IMR-90 (cell line): ENCODE measurements around the gene THRA. TPM values are rescaled to one million over a fixed set of nuclear protein-coding genes. Genes with fewer than 3 reads are reported as not detected.

Source experiments
- ATAC-seq: fragments of 200-7000 bp; cut with Tn5 transposase; 2 replicates; pipeline ENCODE4 v1.9.1; 2020; ENCODE audit warnings: low read depth, mild to moderate bottlenecking, moderate library complexity
- BruUV-seq: library from RNA; stranded (reverse); fragments of 400-500 nt; replicated peaks from 2 replicates; lab custom pipeline; 2021; lab: Mats Ljungman, UMichigan
- CTCF ChIA-PET: fragments of 300-600 bp; formaldehyde crosslinking; extraction: SDS; loops from one replicate; lab custom pipeline; 2021; ENCODE audit warnings: antibody characterized with exemption; lab: Yijun Ruan, JAX
- POLR2A ChIA-PET: fragments of 300-600 bp; sonication (Branson Sonifier 250); formaldehyde crosslinking; loops from one replicate; lab custom pipeline; 2022; ENCODE audit warnings: antibody characterized with exemption; ENCODE audit not compliant: unreplicated experiment; lab: Charles Lee
- DNase-seq: peaks from one replicate; pipeline ENCODE4 v3.0.0; 2013
- H2AFZ ChIP-seq: replicated peaks from 2 replicates; pipeline ENCODE3; 2013; ENCODE audit warnings: low read length, mild to moderate bottlenecking; ENCODE audit not compliant: poor library complexity
- H2AK5ac ChIP-seq: 2 replicates; pipeline ENCODE4 v1.6.1; 2013; ENCODE audit warnings: low read depth, low read length, inconsistent platforms
- H2AK9ac ChIP-seq: replicated peaks from 2 replicates; pipeline ENCODE3; 2013; ENCODE audit warnings: mild to moderate bottlenecking, low read depth, low read length, moderate library complexity; ENCODE audit not compliant: poor library complexity
- H2BK120ac ChIP-seq: 2 replicates; pipeline ENCODE4 v1.6.1; 2013; ENCODE audit warnings: low read depth, low read length, inconsistent platforms
- H2BK15ac ChIP-seq: 3 replicates; pipeline ENCODE4 v1.6.1; 2013; ENCODE audit warnings: low read depth, low read length, inconsistent platforms
- H2BK20ac ChIP-seq: 2 replicates; pipeline ENCODE4 v1.6.1; 2013; ENCODE audit warnings: low read depth, mild to moderate bottlenecking, inconsistent platforms, low read length, moderate library complexity
- H2BK5ac ChIP-seq: 2 replicates; pipeline ENCODE4 v1.6.1; 2013; ENCODE audit warnings: mild to moderate bottlenecking, low read depth, low read length, inconsistent platforms; ENCODE audit not compliant: poor library complexity, severe bottlenecking
- H3K14ac ChIP-seq: replicated peaks from 2 replicates; pipeline ENCODE4 v1.6.1; 2013; ENCODE audit warnings: low read depth, low read length, inconsistent platforms
- H3K18ac ChIP-seq: 2 replicates; pipeline ENCODE4 v1.6.1; 2013; ENCODE audit warnings: low read depth, low read length, control low read depth
- H3K23ac ChIP-seq: 2 replicates; pipeline ENCODE4 v1.6.1; 2013; ENCODE audit warnings: low read depth, low read length, inconsistent platforms
- H3K27ac ChIP-seq: 2 replicates; pipeline ENCODE4 v1.5.1; 2013; ENCODE audit warnings: mild to moderate bottlenecking, control low read depth, low read length; ENCODE audit not compliant: insufficient read depth
- H3K27me3 ChIP-seq: 2 replicates; pipeline ENCODE4 v1.6.1; 2013; ENCODE audit warnings: low read length; ENCODE audit not compliant: control insufficient read depth, insufficient read depth
- H3K36me3 ChIP-seq: 2 replicates; pipeline ENCODE4 v1.6.1; 2013; ENCODE audit warnings: low read length, mixed read lengths; ENCODE audit not compliant: control insufficient read depth, insufficient read depth
- H3K4ac ChIP-seq: 2 replicates; pipeline ENCODE4 v1.6.1; 2013; ENCODE audit warnings: low read depth, low read length, inconsistent platforms
- H3K4me1 ChIP-seq: 2 replicates; pipeline ENCODE4 v1.6.1; 2013; ENCODE audit warnings: low read length, mixed read lengths; ENCODE audit not compliant: control insufficient read depth, insufficient read depth
- H3K4me2 ChIP-seq: 2 replicates; pipeline ENCODE4 v1.6.1; 2013; ENCODE audit warnings: low read depth, mild to moderate bottlenecking, control low read depth, low read length, moderate library complexity
- H3K4me3 ChIP-seq: 2 replicates; pipeline ENCODE4 v1.5.1; 2013; ENCODE audit warnings: low read depth, mild to moderate bottlenecking, control low read depth, low read length, moderate library complexity; ENCODE audit not compliant: insufficient read depth
- H3K56ac ChIP-seq: 2 replicates; pipeline ENCODE4 v1.6.1; 2013; ENCODE audit warnings: low read length, inconsistent platforms; ENCODE audit not compliant: insufficient read depth; ENCODE audit errors: extremely low read depth
- H3K79me1 ChIP-seq, 2 experiments: 2 replicates each; pipeline ENCODE4 v1.6.1; 2013; ENCODE audit warnings: low read length in 2 of 2, inconsistent platforms in 1 of 2, low read depth in 1 of 2
- H3K9ac ChIP-seq: 2 replicates; pipeline ENCODE4 v1.6.1; 2013; ENCODE audit warnings: low read depth, low read length, control low read depth
- H3K9me1 ChIP-seq: 2 replicates; pipeline ENCODE4 v1.6.1; 2013; ENCODE audit warnings: low read length, inconsistent platforms; ENCODE audit not compliant: insufficient read depth
- H3K9me3 ChIP-seq: 2 replicates; pipeline ENCODE4 v1.6.1; 2013; ENCODE audit warnings: low read length; ENCODE audit not compliant: control insufficient read depth, insufficient read depth
- H4K20me1 ChIP-seq: 2 replicates; pipeline ENCODE4 v1.6.1; 2013; ENCODE audit warnings: low read length, inconsistent platforms; ENCODE audit not compliant: insufficient read depth
- H4K5ac ChIP-seq: 2 replicates; pipeline ENCODE4 v1.6.1; 2013; ENCODE audit warnings: mild to moderate bottlenecking, low read depth, low read length, control low read depth
- H4K8ac ChIP-seq, 2 experiments: 2 replicates each; pipeline ENCODE4 v1.6.1; 2013; ENCODE audit warnings: low read depth in 2 of 2, low read length in 2 of 2, control low read depth in 1 of 2, inconsistent platforms in 1 of 2
- H4K91ac ChIP-seq: 2 replicates; pipeline ENCODE4 v1.6.1; 2013; ENCODE audit warnings: low read depth, low read length, inconsistent platforms; ENCODE audit not compliant: insufficient read depth
- CEBPB ChIP-seq: IDR thresholded peaks from 2 replicates; pipeline ENCODE4 v1.6.1; 2012; ENCODE audit warnings: low read depth, low read length, improper control_type of control experiment
- MAZ ChIP-seq: IDR thresholded peaks from 2 replicates; pipeline ENCODE4 v1.6.1; 2012; ENCODE audit warnings: low read depth, mild to moderate bottlenecking, low read length, improper control_type of control experiment, moderate library complexity, borderline replicate concordance
- MXI1 ChIP-seq: IDR thresholded peaks from 2 replicates; pipeline ENCODE4 v1.6.1; 2012; ENCODE audit warnings: low read depth, mild to moderate bottlenecking, low read length, moderate library complexity, borderline replicate concordance
- NFE2L2 ChIP-seq: fragments of 150-350 bp; IDR thresholded peaks from 2 replicates; pipeline ENCODE4 v1.6.1; 2016; ENCODE audit warnings: low read depth, mild to moderate bottlenecking, low read length
- POLR2A ChIP-seq: IDR thresholded peaks from 2 replicates; pipeline ENCODE4 v1.6.1; 2012; ENCODE audit warnings: mild to moderate bottlenecking, low read depth, low read length
- WGBS, 2 experiments: methylation state at CpG; one replicate each; pipeline versions ENCODE4 v1.1.5 to v1.1.7; 2013; ENCODE audit warnings: missing lambda C conversion rate in 2 of 2; ENCODE audit not compliant: insufficient read length in 1 of 2; ENCODE audit errors: extremely low coverage in 2 of 2; 5-methylcytosine and 5-hydroxymethylcytosine counted together
- dilution Hi-C: fragments of 300-500 bp; cut with HindIII; formaldehyde crosslinking; loops from one replicate; pipeline ENCODE4 v1.14.3; 2018; ENCODE audit warnings: low sequenced_read_pairs; ENCODE audit not compliant: unreplicated experiment
- in situ Hi-C: fragments of 300-500 bp; cut with MboI; formaldehyde crosslinking; loops from 3 replicates; pipeline ENCODE4 v1.14.3; 2019; ENCODE audit warnings: low sequenced_read_pairs, inconsistent platforms, mixed read lengths
- intact Hi-C: fragments of 100-400 bp; cut with micrococcal nuclease; formaldehyde crosslinking; loops from 2 replicates; pipeline ENCODE4 v1.10.0; 2022
- polyA plus RNA-seq, 3 experiments: library from polyadenylated mRNA; depleted of rRNA; stranded (reverse); fragments of >200 nt; gene quantifications; 2 replicates each; pipeline ENCODE4 v1.2.3, GENCODE V29; 2012; ENCODE audit warnings: low replicate concordance in 1 of 3
- total RNA-seq: library from RNA; depleted of rRNA; stranded (reverse); fragments of >200 nt; gene quantifications from 2 replicates; pipeline ENCODE4 v1.2.3, GENCODE V29; 2012
- TF ChIP-seq, protein P1 (sequence below): conservative IDR thresholded peaks from 2 replicates; pipeline ENCODE4 v1.5.1; 2012; ENCODE audit warnings: mild to moderate bottlenecking, low read depth, low read length, improper control_type of control experiment

THRA gene
- total and polyA plus RNA-seq, 2 of the 4 experiments (the other 2 are of a cell fraction): 22.0 to 23.4 TPM

DNA sequence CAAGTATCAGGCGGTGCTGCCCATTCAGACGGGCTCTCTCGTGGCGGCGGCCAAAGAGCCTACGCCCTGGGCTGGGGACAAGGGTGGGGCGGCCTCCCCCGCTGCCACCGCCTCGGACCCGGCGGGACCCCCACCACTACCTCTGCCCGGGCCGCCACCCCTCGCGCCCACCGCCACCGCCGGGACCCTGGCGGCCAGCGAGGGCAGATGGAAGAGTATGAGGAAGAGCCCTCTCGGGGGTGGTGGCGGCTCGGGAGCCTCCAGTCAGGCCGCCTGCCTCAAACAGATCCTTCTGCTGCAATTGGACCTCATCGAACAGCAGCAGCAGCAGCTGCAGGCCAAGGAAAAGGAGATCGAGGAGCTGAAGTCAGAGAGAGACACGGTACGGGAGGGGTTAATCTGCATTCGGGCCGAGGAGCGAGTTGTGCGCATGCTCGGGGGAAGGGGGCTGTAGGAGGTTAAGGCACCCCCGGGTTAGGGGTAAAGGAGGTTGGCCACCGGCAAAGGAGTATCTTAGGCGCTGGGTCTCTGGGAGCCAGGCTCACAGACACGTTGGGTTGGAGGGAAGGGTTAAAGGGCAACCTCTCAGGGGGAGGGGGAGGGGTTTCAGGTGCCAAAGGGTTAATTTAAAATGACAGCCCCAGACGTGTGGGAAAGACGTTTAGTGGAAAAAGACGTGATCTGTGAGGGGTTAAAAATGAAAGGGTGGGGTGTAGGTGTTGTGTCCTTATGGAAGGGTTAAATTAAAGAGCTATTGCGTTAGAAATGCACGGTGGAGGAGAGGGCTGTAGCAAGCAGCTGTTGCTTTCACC, 60.4 kb downstream of the THRA start:
- no peak for ATAC-seq

More for the DNA sequence above, 60.4 kb downstream of the THRA start:
- H3K14ac ChIP-seq: peak overlapping the region; percentile 98
- no peaks in the 10 kb centered on the region for H3K9me3 ChIP-seq
- H3K4me1 ChIP-seq: peaks cover 4% of the 10 kb centered on the region
- peak overlapping the region; percentile 74 for H3K27ac ChIP-seq
- peak overlapping the region; percentile 71 for H3K56ac ChIP-seq
- peak overlapping the region; percentile 87 for H3K9ac ChIP-seq
- WGBS, 2 experiments: 0 to 100% methylated on average over 2 to 18 of the region's 43 CpGs
- intact Hi-C loops: loop anchor here (1.0 kb wide), 1 partner anchor 10 kb away; no protein-coding TSS in a partner anchor
- peak overlapping the region; percentile 81; the same call in 1 of the 2 replicates for H4K5ac ChIP-seq
- no peaks in the 10 kb centered on the region for H3K27me3 ChIP-seq
- 0 out of 2 replicates have a peak overlapping the region, but pooled peaks have one; percentile 34 for H2BK20ac ChIP-seq
- peak overlapping the region; percentile 76 for H2AK5ac ChIP-seq
- peaks cover 15% of the 10 kb centered on the region for H3K36me3 ChIP-seq
- peak overlapping the region; percentile 95 for H3K23ac ChIP-seq
- peak overlapping the region; percentile 97 for H2BK5ac ChIP-seq
- TF ChIP-seq NFE2L2 (no peak), POLR2A (no peak), MAZ (peak; percentile 37; the same call in 1 of the 2 replicates), CEBPB (no peak), MXI1 (peak; percentile 41; the same call in 1 of the 2 replicates)
- TF ChIP-seq, protein P1, sequence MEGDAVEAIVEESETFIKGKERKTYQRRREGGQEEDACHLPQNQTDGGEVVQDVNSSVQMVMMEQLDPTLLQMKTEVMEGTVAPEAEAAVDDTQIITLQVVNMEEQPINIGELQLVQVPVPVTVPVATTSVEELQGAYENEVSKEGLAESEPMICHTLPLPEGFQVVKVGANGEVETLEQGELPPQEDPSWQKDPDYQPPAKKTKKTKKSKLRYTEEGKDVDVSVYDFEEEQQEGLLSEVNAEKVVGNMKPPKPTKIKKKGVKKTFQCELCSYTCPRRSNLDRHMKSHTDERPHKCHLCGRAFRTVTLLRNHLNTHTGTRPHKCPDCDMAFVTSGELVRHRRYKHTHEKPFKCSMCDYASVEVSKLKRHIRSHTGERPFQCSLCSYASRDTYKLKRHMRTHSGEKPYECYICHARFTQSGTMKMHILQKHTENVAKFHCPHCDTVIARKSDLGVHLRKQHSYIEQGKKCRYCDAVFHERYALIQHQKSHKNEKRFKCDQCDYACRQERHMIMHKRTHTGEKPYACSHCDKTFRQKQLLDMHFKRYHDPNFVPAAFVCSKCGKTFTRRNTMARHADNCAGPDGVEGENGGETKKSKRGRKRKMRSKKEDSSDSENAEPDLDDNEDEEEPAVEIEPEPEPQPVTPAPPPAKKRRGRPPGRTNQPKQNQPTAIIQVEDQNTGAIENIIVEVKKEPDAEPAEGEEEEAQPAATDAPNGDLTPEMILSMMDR: no peak
- H3K4me3 ChIP-seq: peak overlapping the region; percentile 93
- peak overlapping the region; percentile 100 for H2AK9ac ChIP-seq
- peak overlapping the region; percentile 89 for H3K4me2 ChIP-seq
- BruUV-seq: no TSS peak
- H4K8ac ChIP-seq: peak overlapping the region; percentile 24 to 71; a peak in 2 of 4 replicates
- ChIA-PET POLR2A (interaction anchor here (0.8 to 1.6 kb wide), 3 partner anchors 10 to 16 kb away, joined by 3 to 5 read pairs (median 4); no protein-coding TSS in a partner anchor), CTCF (interaction anchor here (1.5 to 1.8 kb wide), 2 partner anchors 10 to 85 kb away, joined by 7 to 11 read pairs; no protein-coding TSS in a partner anchor)
- peak overlapping the region; percentile 97 for H3K4ac ChIP-seq
- peaks cover 3% of the 10 kb centered on the region for H3K9me1 ChIP-seq
- in situ Hi-C loops: no loop called here
- H2BK15ac ChIP-seq: no peak overlapping the region; the same call in 2 of the 3 replicates
- peak overlapping the region; percentile 81 for H4K91ac ChIP-seq
- dilution Hi-C loops: no loop called here
- DNase-seq: peak; percentile 30
- peaks cover 10 to 53% of the 10 kb centered on the region in 2 experiments for H3K79me1 ChIP-seq
- H2AFZ ChIP-seq: peak overlapping the region; percentile 82
- H2BK120ac ChIP-seq: peak overlapping the region; percentile 83
- peaks cover 39% of the 10 kb centered on the region for H4K20me1 ChIP-seq
- peak overlapping the region; percentile 71 for H3K18ac ChIP-seq
